Measurements from ENCODE around the gene NFAT5. TPM values are rescaled to one million over a fixed set of nuclear protein-coding genes. Genes with fewer than 3 reads are reported as not detected.
"Not testable (repeated sequence)": the region's sequence is repeated elsewhere in the genome, so short reads cannot be mapped to it uniquely, and the experiment has no call there.

NFAT5 gene
- total RNA-seq, 4 donors from 2014 or later, result 37.4 to 109 (median 61.7) TPM

DNA sequence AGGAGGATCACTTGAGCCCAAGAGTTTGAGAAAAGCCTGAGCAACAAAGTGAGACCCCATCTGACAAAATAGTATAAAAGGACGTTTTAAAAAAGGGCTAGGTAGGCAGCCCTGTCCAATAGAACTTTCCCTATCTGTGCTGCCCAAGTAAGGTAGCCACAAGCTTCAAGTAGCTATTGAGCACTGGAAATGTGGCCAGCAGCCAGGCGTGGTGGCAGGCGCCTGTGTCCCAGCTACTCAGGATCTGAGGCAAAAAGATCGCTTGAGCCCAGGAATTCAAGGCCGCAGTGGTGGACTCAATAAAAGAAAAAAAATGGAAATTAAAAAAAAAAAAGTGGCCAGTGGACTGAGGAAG lies 162.1 kb downstream of the NFAT5 start:
- Histone ChIP-seq H3K4me3 (no peak overlapping the region), H3K27me3 (no peaks in the 10 kb centered on the region), H3K27ac (peak overlapping the region in 1 of 2 donors; percentile 76), H3K9me3 (no peaks in the 10 kb centered on the region), H3K4me1 (peaks cover 0 to 5% of the 10 kb centered on the region in 2 donors), H3K36me3 (no peaks in the 10 kb centered on the region)
- DNase-seq, result no peak
- TF ChIP-seq POLR2A (IDR thresholded peaks at IDR 0.05), result no peak
- TF ChIP-seq, protein P1, sequence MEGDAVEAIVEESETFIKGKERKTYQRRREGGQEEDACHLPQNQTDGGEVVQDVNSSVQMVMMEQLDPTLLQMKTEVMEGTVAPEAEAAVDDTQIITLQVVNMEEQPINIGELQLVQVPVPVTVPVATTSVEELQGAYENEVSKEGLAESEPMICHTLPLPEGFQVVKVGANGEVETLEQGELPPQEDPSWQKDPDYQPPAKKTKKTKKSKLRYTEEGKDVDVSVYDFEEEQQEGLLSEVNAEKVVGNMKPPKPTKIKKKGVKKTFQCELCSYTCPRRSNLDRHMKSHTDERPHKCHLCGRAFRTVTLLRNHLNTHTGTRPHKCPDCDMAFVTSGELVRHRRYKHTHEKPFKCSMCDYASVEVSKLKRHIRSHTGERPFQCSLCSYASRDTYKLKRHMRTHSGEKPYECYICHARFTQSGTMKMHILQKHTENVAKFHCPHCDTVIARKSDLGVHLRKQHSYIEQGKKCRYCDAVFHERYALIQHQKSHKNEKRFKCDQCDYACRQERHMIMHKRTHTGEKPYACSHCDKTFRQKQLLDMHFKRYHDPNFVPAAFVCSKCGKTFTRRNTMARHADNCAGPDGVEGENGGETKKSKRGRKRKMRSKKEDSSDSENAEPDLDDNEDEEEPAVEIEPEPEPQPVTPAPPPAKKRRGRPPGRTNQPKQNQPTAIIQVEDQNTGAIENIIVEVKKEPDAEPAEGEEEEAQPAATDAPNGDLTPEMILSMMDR (IDR thresholded peaks at IDR 0.05), result no peak
- intact Hi-C loops (cut with DNase I; ENCODE audit: low total_unique reads), result no loop called here

DNA sequence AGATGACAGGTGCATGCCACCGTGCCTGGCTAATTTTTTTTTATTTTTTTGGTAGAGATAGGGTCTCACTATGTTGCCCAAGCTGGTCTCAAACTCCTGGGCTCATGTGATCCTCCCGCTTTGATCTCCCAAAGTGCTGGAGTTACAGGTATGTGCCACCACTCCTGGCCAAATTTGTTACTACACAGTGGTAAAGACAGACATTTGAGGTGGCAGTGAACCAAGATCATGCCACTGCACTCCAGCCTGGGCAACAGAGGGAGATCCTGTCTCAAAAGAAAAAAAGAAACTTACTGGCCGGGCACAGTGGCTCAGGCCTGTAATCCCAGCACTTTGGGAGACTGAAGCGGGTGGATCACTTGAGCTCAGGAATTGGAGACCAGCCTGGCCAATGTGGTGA lies 163.3 kb downstream of the NFAT5 start:
- DNase-seq; intact Hi-C loops (cut with DNase I; ENCODE audit: low total_unique reads); H3K9me3 ChIP-seq; H3K4me1 ChIP-seq; H3K27ac ChIP-seq; H3K4me3 ChIP-seq; H3K27me3 ChIP-seq; H3K36me3 ChIP-seq: not testable (repeated sequence)

DNA sequence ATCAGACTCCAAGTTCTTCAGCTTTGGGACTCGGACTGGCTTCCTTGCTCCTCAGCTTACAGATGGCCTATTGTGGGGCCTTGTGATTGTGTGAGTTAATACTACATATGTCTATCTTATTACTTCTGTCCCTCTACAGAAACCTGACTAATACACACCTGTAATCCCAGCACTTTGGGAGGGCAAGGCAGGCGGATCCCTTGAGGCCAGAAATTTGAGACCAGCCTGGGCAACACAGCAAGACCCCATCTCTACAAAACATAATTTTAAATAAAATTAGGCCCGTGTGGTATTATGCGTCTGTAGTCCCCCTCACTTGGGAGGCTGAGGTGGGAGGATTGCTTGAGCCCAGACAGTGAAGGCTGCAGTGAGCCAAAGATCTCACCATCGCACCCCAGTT lies 165.5 kb downstream of the NFAT5 start:
- DNase-seq; H3K36me3 ChIP-seq; H3K27me3 ChIP-seq; H3K4me1 ChIP-seq; H3K9me3 ChIP-seq; H3K27ac ChIP-seq; intact Hi-C loops (cut with DNase I; ENCODE audit: low total_unique reads); H3K4me3 ChIP-seq: not testable (repeated sequence)

DNA sequence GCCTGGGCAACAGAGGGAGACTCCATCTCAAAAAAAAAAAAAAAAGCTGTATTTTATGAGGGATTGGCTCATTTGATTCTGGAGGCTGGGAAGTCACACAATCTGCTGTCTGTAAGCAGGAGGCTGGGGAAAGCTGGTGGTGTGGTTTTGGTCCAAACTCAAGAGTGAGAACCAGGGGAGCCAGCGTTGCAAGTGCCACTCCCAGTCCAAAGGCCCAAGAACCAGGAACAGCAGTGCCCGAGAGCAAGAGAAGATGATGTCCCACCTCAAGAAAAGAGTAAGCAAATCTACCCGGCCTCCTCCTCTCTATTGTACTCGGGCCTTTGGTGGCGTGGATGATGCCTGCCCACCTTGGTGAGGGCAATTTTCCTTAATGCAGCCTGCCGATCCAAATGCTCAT lies 166.3 kb downstream of the NFAT5 start:
- Histone ChIP-seq H3K36me3 (no peaks in the 10 kb centered on the region), H3K27me3 (no peaks in the 10 kb centered on the region), H3K4me1 (peaks cover 0 to under 1% of the 10 kb centered on the region in 2 donors), H3K27ac (no peak overlapping the region), H3K4me3 (no peak overlapping the region), H3K9me3 (no peaks in the 10 kb centered on the region)
- TF ChIP-seq, protein P1 (IDR thresholded peaks at IDR 0.05), result no peak
- TF ChIP-seq POLR2A (IDR thresholded peaks at IDR 0.05), result no peak
- no peak for DNase-seq
- intact Hi-C loops (cut with DNase I; ENCODE audit: low total_unique reads), result no loop called here

DNA sequence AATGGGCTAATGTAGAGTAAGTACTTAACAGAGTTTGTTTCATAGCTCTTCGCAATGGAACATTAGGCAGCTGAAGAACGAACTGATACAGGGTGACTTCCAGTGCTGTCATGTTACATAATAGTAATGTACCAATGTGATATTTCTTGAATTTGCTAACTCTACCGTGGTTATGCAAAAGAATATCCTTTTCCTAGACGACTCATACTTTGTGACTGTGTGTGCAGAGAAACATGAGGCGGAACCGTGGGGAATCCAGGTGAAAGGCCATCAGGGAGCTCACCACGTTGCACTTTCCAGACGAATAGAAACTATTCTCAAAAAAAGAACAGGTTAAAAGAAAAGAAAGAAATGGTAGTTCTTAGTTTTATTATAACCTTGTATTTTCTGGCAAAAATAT lies 175.8 kb downstream of the NFAT5 start:
- Histone ChIP-seq H3K27me3 (no peaks in the 10 kb centered on the region), H3K9me3 (no peaks in the 10 kb centered on the region), H3K36me3 (no peaks in the 10 kb centered on the region), H3K27ac (no peak overlapping the region), H3K4me3 (no peak overlapping the region), H3K4me1 (no peaks in the 10 kb centered on the region)
- DNase-seq, result no peak
- intact Hi-C loops (cut with DNase I; ENCODE audit: low total_unique reads), result no loop called here
- no peak for TF ChIP-seq POLR2A (IDR thresholded peaks at IDR 0.05)
- TF ChIP-seq, protein P1 (IDR thresholded peaks at IDR 0.05), result no peak

DNA sequence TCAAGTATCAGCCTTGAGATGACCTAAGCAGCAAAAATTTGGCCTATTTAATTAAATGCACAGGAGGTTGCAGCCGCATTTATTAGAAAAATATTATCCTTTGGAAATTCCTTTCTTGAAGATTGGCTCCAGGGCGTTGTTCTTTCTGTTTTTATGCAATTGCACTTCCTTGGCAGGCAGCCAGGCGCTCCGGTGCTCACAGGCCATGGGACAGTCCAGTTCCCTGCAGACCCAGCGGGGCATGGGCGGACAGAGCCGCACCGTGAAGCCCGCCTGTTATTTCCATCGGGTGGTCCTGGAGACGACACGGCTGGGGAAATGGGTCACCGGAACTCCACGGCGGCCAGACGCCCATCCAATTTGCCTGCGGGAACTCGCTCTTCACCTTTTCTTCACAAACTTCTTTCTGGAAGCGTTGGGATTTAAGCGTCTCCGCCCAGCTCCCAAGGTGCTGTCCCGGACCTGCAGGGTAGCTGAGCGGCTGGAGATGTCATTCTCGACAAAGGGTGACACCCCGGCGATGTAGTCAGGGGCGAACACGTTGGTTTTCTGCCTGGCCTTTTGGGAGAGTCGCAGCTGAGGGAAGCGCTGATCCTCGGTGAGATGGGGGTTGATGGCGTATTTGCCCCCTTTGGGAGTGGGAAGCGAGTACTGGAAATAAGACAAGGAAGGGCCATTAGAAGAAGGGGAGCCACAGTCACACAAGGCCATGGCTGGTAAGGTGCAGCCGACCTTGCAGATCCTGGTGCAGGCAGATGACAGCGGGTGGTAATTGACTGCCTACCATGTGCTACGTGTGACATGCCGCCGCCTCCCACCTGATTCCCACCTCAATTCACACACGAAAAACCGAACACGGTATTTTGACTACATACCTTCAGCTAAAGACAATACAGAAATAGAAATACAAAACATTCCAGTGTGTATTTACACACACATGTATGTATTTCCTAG lies 176.5 kb downstream of the NFAT5 start:
- no peaks in the 10 kb centered on the region for H3K36me3 ChIP-seq
- H3K4me3 ChIP-seq, result no peak overlapping the region
- H3K27ac ChIP-seq, result no peak overlapping the region
- H3K9me3 ChIP-seq, result no peaks in the 10 kb centered on the region
- no peaks in the 10 kb centered on the region for H3K4me1 ChIP-seq
- H3K27me3 ChIP-seq, result no peaks in the 10 kb centered on the region
- TF ChIP-seq, protein P1 (IDR thresholded peaks at IDR 0.05), result no peak
- TF ChIP-seq POLR2A (IDR thresholded peaks at IDR 0.05), result no peak
- intact Hi-C loops (cut with DNase I; ENCODE audit: low total_unique reads), result no loop called here
- DNase-seq, result peak; percentile 69
